Panc1 (cell line): Measurements from ENCODE around the gene KLRG1. TPM values are rescaled to one million over a fixed set of nuclear protein-coding genes. Genes with fewer than 3 reads are reported as not detected.

ENCODE experiments used
- ATAC-seq: fragments of 200-7000 bp; cut with Tn5 transposase; 2 replicates; pipeline ENCODE4 v1.9.1; 2020; ENCODE audit warnings: mild to moderate bottlenecking, moderate library complexity
- BruUV-seq: library from RNA; stranded (reverse); fragments of 400-500 nt; replicated peaks from 2 replicates; lab custom pipeline; 2021; lab: Mats Ljungman, UMichigan
- CTCF ChIA-PET: fragments of 300-600 bp; sonication (Branson Sonifier 250); formaldehyde crosslinking; loops from one replicate; lab custom pipeline; 2022; ENCODE audit warnings: antibody characterized with exemption; lab: Charles Lee
- POLR2A ChIA-PET: fragments of 300-600 bp; sonication (Branson Sonifier 250); formaldehyde crosslinking; loops from one replicate; lab custom pipeline; 2022; ENCODE audit warnings: antibody characterized with exemption; lab: Charles Lee
- DNase-seq: peaks from one replicate; pipeline ENCODE4 v3.0.0-alpha.2; 2010; ENCODE audit warnings: low read depth, low spot score
- H3K27ac ChIP-seq: 2 replicates; pipeline ENCODE4 v1.5.1; 2011; ENCODE audit warnings: mild to moderate bottlenecking, low read length, inconsistent platforms
- H3K27me3 ChIP-seq: fragments of 200-500 bp; sonication (Bioruptor generic); 2 replicates; pipeline ENCODE4 v1.6.0; 2014; ENCODE audit warnings: low read length, inconsistent platforms; ENCODE audit not compliant: control insufficient read depth, insufficient read depth
- H3K36me3 ChIP-seq: fragments of 200-500 bp; sonication (Bioruptor generic); 2 replicates; pipeline ENCODE4 v1.5.1; 2014; ENCODE audit warnings: inconsistent platforms, mild to moderate bottlenecking, low read length, moderate library complexity; ENCODE audit not compliant: control insufficient read depth, insufficient read depth
- H3K4me1 ChIP-seq: 2 replicates; pipeline ENCODE4 v1.5.1; 2011; ENCODE audit warnings: inconsistent platforms, mild to moderate bottlenecking, low read length, moderate library complexity; ENCODE audit not compliant: control insufficient read depth, insufficient read depth
- H3K4me3 ChIP-seq, 2 experiments: 2 replicates each; pipeline ENCODE4 v1.5.1; 2011 to 2012; ENCODE audit warnings: low read depth in 2 of 2, low read length in 2 of 2, mild to moderate bottlenecking in 2 of 2, inconsistent platforms in 1 of 2, moderate library complexity in 1 of 2
- H3K9me3 ChIP-seq: fragments of 200-500 bp; sonication (Bioruptor generic); 2 replicates; pipeline ENCODE4 v1.5.1; 2014; ENCODE audit warnings: low read depth, mild to moderate bottlenecking, inconsistent platforms, low read length, moderate library complexity; ENCODE audit not compliant: control insufficient read depth, insufficient read depth
- POLR2AphosphoS5 ChIP-seq: IDR thresholded peaks from 2 replicates; pipeline ENCODE4 v1.6.1; 2012; ENCODE audit warnings: mild to moderate bottlenecking, low read depth, low read length, moderate library complexity
- SIN3A ChIP-seq: IDR thresholded peaks from 2 replicates; pipeline ENCODE4 v1.6.1; 2012; ENCODE audit warnings: low read depth, mild to moderate bottlenecking, low read length, moderate library complexity, borderline replicate concordance; ENCODE audit not compliant: insufficient read depth
- TCF7L2 ChIP-seq: IDR thresholded peaks from 2 replicates; pipeline ENCODE4 v1.6.1; 2011; ENCODE audit warnings: mild to moderate bottlenecking, low read depth, low read length, inconsistent platforms
- in situ Hi-C: cut with HindIII; loops from 2 replicates; pipeline ENCODE4 v1.10.0; 2016; ENCODE audit warnings: low sequenced_read_pairs, low pct_unique_long_range_greater_than_20kb
- intact Hi-C: fragments of 100-400 bp; cut with micrococcal nuclease; formaldehyde crosslinking; loops from one replicate; pipeline ENCODE4 v1.10.0; 2022; ENCODE audit not compliant: unreplicated experiment
- total RNA-seq: library from RNA; stranded (reverse); gene quantifications from one replicate; pipeline ENCODE4 v1.2.1, GENCODE V29; 2021; ENCODE audit not compliant: unreplicated experiment
- TF ChIP-seq, protein P1 (sequence below), 2 experiments: IDR thresholded peaks; 2 replicates each; pipeline ENCODE4 v1.6.1; 2011 to 2012; ENCODE audit warnings: low read depth in 2 of 2, control low read depth in 1 of 2, low read length in 1 of 2, mild to moderate bottlenecking in 1 of 2, moderate library complexity in 1 of 2; ENCODE audit not compliant: insufficient read depth in 1 of 2
- TF ChIP-seq, protein P2 (sequence below): fragments of 450-650 bp; IDR thresholded peaks from 2 replicates; pipeline ENCODE4 v1.5.1; 2017; ENCODE audit warnings: mild to moderate bottlenecking

The KLRG1 gene
- total RNA-seq, 1 experiment from 2014 or later: 0.69 TPM

DNA sequence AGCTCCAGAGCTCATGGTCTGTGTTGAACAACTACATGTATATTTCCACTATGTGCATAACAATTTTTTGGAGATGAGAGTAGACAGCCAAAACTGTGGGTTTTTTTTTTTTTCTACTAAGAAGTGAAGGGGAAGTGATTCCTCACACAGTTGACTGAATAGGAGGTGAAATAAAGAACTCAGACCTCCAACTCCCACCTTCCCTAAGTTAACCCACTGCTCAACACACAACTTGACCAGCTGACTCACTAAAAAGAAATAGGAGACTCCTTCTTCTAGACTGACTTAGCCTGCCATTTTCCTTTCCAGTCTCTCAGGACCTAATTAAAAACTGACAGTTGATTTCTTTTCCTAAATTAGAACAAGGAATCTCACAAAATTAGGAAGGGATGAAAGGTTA, 41.6 kb upstream of the KLRG1 start:
- CTCF ChIA-PET: interaction anchor here (0.7 kb wide), 1 partner anchor 262 kb away, joined by 7 read pairs; no protein-coding TSS in a partner anchor
- Histone ChIP-seq H3K4me1 (peaks cover 9% of the 10 kb centered on the region), H3K4me3 (peak overlapping the region; percentile 99 to 100), H3K27me3 (no peaks in the 10 kb centered on the region), H3K36me3 (peaks cover 19% of the 10 kb centered on the region), H3K9me3 (no peaks in the 10 kb centered on the region), H3K27ac (no peak overlapping the region)
- ATAC-seq (no peak), DNase-seq (no peak)
- intact Hi-C loops: no loop called here
- in situ Hi-C loops: no loop called here
- no TSS peak for BruUV-seq
- POLR2A ChIA-PET: no interaction called here
- TF ChIP-seq TCF7L2: no peak
- TF ChIP-seq POLR2AphosphoS5: no peak
- TF ChIP-seq, protein P1, sequence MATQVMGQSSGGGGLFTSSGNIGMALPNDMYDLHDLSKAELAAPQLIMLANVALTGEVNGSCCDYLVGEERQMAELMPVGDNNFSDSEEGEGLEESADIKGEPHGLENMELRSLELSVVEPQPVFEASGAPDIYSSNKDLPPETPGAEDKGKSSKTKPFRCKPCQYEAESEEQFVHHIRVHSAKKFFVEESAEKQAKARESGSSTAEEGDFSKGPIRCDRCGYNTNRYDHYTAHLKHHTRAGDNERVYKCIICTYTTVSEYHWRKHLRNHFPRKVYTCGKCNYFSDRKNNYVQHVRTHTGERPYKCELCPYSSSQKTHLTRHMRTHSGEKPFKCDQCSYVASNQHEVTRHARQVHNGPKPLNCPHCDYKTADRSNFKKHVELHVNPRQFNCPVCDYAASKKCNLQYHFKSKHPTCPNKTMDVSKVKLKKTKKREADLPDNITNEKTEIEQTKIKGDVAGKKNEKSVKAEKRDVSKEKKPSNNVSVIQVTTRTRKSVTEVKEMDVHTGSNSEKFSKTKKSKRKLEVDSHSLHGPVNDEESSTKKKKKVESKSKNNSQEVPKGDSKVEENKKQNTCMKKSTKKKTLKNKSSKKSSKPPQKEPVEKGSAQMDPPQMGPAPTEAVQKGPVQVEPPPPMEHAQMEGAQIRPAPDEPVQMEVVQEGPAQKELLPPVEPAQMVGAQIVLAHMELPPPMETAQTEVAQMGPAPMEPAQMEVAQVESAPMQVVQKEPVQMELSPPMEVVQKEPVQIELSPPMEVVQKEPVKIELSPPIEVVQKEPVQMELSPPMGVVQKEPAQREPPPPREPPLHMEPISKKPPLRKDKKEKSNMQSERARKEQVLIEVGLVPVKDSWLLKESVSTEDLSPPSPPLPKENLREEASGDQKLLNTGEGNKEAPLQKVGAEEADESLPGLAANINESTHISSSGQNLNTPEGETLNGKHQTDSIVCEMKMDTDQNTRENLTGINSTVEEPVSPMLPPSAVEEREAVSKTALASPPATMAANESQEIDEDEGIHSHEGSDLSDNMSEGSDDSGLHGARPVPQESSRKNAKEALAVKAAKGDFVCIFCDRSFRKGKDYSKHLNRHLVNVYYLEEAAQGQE (IDR thresholded peaks at IDR 0.05; ENCODE audit: insufficient read depth in 1 of 2, low read depth in 2 of 2, low read length in 1 of 2): no peak
- no peak for TF ChIP-seq SIN3A
- TF ChIP-seq, protein P2, sequence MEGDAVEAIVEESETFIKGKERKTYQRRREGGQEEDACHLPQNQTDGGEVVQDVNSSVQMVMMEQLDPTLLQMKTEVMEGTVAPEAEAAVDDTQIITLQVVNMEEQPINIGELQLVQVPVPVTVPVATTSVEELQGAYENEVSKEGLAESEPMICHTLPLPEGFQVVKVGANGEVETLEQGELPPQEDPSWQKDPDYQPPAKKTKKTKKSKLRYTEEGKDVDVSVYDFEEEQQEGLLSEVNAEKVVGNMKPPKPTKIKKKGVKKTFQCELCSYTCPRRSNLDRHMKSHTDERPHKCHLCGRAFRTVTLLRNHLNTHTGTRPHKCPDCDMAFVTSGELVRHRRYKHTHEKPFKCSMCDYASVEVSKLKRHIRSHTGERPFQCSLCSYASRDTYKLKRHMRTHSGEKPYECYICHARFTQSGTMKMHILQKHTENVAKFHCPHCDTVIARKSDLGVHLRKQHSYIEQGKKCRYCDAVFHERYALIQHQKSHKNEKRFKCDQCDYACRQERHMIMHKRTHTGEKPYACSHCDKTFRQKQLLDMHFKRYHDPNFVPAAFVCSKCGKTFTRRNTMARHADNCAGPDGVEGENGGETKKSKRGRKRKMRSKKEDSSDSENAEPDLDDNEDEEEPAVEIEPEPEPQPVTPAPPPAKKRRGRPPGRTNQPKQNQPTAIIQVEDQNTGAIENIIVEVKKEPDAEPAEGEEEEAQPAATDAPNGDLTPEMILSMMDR: no peak

DNA sequence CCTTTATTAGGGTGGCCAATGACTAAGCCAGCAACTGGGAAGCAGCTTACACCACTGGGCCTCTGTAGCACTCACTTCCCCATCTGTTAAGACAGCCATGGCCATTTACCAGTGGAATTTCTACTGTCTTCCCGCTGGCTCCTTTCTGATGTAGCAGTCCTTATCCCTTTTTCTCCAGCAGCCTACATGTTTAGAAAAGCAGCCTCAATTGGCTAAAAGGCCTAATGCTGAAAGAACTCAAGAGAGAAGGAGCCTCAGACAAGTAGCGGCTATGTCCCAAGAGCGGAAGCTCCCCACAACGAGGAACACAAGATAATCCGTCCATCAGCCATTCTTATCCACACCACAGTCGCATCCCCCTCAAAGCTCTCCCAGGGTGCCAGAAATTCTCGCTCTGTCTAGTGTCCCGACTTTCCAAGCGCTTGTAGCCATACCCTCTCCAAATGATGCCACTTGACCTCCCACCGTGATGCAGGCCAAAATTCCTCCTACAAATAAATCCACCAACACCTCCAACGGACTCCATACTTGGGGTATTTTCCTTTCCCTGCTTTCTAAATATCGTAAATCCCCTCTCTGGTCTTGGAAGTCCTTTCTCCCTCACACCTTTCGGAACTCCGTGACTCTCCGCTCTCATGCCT, 40.5 kb upstream of the KLRG1 start:
- POLR2A ChIA-PET: interaction anchor here (1.2 kb wide), 1 partner anchor 35 kb away, joined by 3 read pairs; no protein-coding TSS in a partner anchor
- no peak for DNase-seq

More for the DNA sequence above, 40.5 kb upstream of the KLRG1 start:
- H3K9me3 ChIP-seq: no peaks in the 10 kb centered on the region
- intact Hi-C loops: no loop called here
- in situ Hi-C loops: no loop called here
- ATAC-seq: no peak
- peak overlapping the region; percentile 96 for H3K27ac ChIP-seq
- TF ChIP-seq, protein P1 (IDR thresholded peaks at IDR 0.05; ENCODE audit: insufficient read depth in 1 of 2, low read depth in 2 of 2, low read length in 1 of 2): no peak
- TF ChIP-seq SIN3A (no peak), POLR2AphosphoS5 (no peak), TCF7L2 (no peak)
- TF ChIP-seq, protein P2: no peak
- CTCF ChIA-PET: interaction anchor here (1.4 kb wide), 1 partner anchor 90 kb away, joined by 5 read pairs; no protein-coding TSS in a partner anchor
- BruUV-seq: TSS peak; percentile 74
- peaks cover 9% of the 10 kb centered on the region for H3K4me1 ChIP-seq
- peaks cover 14% of the 10 kb centered on the region for H3K36me3 ChIP-seq
- H3K27me3 ChIP-seq: no peaks in the 10 kb centered on the region
- H3K4me3 ChIP-seq: peak overlapping the region; percentile 99 to 100
